Measurements from ENCODE around the gene RGS8.

DNA sequence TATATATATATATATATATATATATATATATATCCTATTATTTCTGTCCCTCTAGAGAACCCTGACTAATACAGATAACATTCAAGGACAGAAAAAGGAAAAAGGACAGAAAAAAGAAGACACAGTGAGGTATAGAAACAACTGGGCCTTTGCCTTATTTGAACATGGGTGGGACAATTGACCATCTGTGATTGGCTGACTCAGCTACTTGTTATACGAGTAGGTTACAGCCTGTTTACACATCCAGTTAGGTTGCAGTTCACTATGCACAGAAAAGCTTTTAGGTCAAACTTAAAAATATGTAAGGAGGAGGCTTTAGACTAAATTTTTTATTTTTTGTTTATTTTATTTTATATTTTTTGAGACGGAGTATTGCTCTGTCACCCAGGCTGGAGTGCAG is 39.8 kb upstream of the RGS8 start:
- TF ChIP-seq, protein P1, sequence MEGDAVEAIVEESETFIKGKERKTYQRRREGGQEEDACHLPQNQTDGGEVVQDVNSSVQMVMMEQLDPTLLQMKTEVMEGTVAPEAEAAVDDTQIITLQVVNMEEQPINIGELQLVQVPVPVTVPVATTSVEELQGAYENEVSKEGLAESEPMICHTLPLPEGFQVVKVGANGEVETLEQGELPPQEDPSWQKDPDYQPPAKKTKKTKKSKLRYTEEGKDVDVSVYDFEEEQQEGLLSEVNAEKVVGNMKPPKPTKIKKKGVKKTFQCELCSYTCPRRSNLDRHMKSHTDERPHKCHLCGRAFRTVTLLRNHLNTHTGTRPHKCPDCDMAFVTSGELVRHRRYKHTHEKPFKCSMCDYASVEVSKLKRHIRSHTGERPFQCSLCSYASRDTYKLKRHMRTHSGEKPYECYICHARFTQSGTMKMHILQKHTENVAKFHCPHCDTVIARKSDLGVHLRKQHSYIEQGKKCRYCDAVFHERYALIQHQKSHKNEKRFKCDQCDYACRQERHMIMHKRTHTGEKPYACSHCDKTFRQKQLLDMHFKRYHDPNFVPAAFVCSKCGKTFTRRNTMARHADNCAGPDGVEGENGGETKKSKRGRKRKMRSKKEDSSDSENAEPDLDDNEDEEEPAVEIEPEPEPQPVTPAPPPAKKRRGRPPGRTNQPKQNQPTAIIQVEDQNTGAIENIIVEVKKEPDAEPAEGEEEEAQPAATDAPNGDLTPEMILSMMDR (conservative IDR thresholded peaks at IDR 0.05; ENCODE audit: low read length) = no peak
- TF ChIP-seq EZH2phosphoT487 (IDR thresholded peaks at IDR 0.05; ENCODE audit: borderline replicate concordance) = no peak

Measured in Loucy (cell line).